CD4-positive, alpha-beta T cell treated with Interleukin-17A for 4 hours (primary cell): ENCODE results near the gene BMP2K.

Experiments
- DNase-seq: peaks from one replicate; pipeline ENCODE4 v3.0.0-alpha.2; 2020; ENCODE audit warnings: mixed read lengths

BMP2K gene

GRCh38 chr4:78939667-78940008, 163.5 kb downstream of the BMP2K start:
- peak; percentile 14 for DNase-seq

GRCh38 chr4:78940752-78941151, 164.6 kb downstream of the BMP2K start:
- DNase-seq = no peak

GRCh38 chr4:78944381-78944780, 168.2 kb downstream of the BMP2K start:
- no peak for DNase-seq

GRCh38 chr4:78945651-78946179, 169.6 kb downstream of the BMP2K start:
- DNase-seq = no peak

- no peak for DNase-seq
These were observed 173.6 kb downstream of the BMP2K start for GRCh38 chr4:78949735-78950134.

- DNase-seq = peak; percentile 44
These were observed 175.8 kb downstream of the BMP2K start for GRCh38 chr4:78951862-78952472.

GRCh38 chr4:78953231-78953630, 177.1 kb downstream of the BMP2K start:
- no peak for DNase-seq

GRCh38 chr4:78953769-78954666, 177.9 kb downstream of the BMP2K start:
- peak; percentile 2 for DNase-seq

GRCh38 chr4:78956975-78957374, 180.8 kb downstream of the BMP2K start:
- no peak for DNase-seq

GRCh38 chr4:78960926-78961325, 184.8 kb downstream of the BMP2K start:
- DNase-seq = no peak
